NCI-H2107 treated with DMSO at 0.1 percent for 48 hours (cell line): ENCODE results near the gene ACER3.
"Not testable (repeated sequence)": the region's sequence is repeated elsewhere in the genome, so short reads cannot be mapped to it uniquely, and the experiment has no call there.

Source experiments
- DNase-seq: peaks from one replicate; lab custom pipeline; 2025; ENCODE audit not compliant: unreplicated experiment; lab: John Stamatoyannopoulos, UW

ACER3 gene

GRCh38 chr11:76990628-76991027 lies 129.9 kb downstream of the ACER3 start:
- no peak for DNase-seq

DNA sequence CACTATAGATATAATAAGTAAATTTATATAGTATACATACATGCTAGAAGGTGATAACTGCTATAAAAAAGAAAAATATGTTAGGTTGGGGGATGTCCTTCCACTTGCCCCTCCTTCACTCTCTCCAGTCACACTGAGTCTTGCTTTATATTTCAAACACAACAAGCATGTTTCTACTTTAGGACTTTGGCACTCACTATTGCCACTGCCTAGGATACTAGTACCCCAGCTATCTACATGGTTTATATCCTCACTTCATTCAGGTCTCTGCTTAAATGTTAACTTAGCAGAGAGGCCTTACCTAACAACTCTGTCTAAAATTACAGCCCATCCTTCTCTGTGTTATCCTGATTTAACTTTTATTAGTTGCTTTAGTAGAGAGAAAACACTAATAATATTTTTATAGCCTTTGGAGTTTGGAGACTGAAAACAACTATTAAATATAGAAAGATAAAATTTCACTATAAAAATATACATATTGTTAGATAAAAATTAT lies 134.4 kb downstream of the ACER3 start:
- no peak for DNase-seq

- no peak for DNase-seq
Observed at GRCh38 chr11:76997512-76997911, 136.8 kb downstream of the ACER3 start.

- DNase-seq = no peak
Observed at GRCh38 chr11:76999597-76999996, 138.9 kb downstream of the ACER3 start.

- no peak for DNase-seq
Observed at GRCh38 chr11:77001613-77002012, 140.9 kb downstream of the ACER3 start.

DNA sequence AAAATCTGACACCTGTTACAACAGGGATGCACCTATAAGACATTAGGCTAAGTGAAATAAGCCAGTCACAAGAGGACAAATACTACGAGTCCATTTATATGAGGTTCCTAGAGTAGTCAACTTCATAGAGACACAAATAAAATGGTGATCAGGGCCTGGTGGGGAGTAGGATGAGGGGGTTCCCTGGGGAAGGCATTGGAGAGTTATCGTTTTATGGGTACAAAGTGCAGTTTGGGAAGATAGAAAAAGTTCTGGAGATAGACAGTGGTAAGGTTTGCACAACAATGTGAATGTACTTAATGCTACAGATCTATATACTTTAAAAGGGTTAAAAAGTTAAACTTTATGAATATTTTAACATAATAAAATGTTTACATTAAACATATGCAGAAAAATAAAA lies 142.1 kb downstream of the ACER3 start:
- DNase-seq = no peak

DNA sequence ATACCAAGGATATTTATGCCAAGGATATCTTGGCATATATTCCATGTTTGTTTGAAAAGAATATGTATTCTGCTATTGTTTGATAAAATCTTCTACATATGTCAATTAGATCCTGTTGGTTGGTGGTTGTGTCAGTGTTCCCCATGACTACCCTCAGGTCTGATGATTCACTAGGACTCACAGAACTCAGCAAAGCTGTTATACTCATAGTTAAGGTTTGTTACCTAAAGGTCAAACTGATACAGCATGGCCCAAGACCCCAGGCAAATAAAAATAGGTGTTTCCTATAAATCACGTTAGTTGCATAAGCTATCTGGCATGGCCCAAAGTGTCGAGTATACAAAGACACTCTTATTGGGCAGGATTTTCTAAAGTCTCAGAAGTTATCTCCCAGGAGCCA lies 143.2 kb downstream of the ACER3 start:
- DNase-seq = no peak

DNA sequence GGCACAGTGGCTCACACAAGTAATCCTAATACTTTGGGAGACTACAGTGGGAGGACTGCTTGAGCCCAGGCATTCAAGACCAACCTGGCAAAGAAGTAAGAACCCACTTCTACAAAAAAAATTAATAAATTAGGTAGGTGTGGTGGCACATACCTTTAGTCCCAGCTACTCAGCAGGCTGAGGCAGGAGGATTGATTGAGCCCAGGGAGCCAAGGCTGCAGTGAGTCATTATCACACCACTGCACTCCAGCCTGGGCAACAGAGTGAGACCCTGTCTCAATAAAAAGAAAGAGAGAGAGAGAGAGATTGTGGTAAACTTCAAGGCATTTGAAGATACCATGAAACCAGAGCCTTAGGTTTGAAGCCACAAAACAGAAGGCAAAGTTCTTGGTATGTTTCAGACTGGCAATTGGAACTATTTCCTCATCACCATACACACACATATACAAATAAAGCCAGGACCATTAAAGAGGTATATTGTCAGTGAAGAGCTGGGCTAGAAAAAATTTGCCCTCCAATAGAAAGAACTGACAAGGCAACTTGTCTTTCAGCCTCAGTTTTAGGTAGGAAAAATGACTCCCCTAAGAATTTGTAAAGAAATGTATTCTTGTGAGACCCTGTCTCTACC lies 148.9 kb downstream of the ACER3 start:
- DNase-seq = no peak

DNA sequence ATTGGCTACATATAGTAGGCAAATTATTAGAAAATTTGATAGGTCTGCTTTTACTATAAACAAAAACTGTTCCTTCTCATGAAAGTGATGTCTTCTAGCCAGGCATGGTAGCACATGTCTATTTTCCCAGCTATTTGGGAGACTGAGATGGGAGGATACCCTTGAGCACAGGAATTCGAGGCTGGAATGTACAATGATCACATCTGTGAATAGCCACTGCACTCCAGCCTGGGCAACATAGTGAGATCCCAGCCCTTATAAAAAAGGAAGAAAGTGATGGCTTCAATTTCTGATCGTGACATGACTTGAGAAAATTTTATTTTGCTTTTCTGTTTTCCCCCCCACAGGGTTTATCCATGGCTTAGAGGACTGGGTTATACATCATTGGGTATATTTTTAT lies 154.0 kb downstream of the ACER3 start:
- no peak for DNase-seq

GRCh38 chr11:77018396-77018924 lies 157.7 kb downstream of the ACER3 start:
- not testable (repeated sequence) for DNase-seq

- no peak for DNase-seq
Observed at GRCh38 chr11:77019976-77020595, 159.4 kb downstream of the ACER3 start.

GRCh38 chr11:77020734-77021133 lies 160.0 kb downstream of the ACER3 start:
- no peak for DNase-seq

GRCh38 chr11:77024745-77025144 lies 164.0 kb downstream of the ACER3 start:
- no peak for DNase-seq

- DNase-seq = no peak
Observed at GRCh38 chr11:77026221-77026620, 165.5 kb downstream of the ACER3 start.

DNA sequence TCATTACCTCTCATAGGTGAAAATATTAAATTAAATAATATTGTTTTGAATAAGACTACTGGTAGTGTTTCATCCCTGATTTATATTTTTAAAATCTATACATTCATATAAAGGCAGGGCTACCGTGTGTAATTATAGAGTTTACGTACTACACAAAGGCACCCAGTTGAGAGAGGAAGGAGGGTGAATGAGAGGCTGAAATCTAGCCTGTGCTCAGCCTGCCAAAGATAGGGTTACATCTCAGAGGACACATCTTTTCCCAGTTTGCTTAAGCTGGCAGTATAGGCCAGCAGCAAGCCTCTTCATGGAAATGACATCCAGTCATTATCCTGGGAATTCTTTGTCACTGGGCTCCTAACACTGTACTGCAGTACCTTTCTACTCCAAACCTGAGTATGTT lies 166.0 kb downstream of the ACER3 start:
- DNase-seq = peak; percentile 30

DNA sequence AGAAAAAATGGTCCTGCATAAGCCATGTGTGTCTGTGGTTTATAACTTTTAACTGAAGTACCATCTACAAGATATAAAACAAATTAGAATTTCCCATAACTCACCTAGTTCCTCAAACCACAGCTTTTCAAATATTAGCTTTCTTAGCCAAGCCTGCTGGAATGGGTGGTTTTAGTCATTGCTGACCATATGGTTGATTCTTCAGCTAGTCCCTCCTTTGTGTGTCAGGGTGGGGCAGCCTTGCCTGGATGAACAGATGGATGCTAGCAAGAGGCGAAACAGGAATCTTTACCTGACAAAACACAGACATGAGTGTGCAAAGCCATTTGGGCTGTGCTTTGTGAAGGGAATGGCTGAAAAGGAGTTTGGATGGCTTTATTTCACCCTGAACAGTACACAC lies 166.6 kb downstream of the ACER3 start:
- DNase-seq = no peak

DNA sequence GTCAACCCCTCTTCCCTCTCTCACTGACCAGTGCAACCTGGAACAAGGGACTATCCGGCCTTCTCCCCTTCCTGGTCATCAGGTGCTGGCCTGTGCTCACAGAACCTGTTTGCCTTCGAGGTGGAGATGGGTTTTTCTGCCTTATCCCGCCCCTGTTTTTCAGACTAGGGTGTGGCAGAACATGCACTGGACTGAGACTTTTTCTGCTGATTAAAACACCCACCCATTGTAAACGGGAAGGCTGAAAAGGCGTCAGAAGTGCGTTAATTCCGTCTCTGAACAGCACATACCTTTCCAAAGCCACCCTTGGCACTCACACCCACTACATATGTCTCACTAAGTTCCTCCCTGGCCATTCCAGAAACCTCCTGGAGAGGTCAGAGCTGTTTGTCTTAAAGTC lies 169.1 kb downstream of the ACER3 start:
- DNase-seq = no peak

GRCh38 chr11:77030834-77031414 lies 170.2 kb downstream of the ACER3 start:
- DNase-seq = no peak

DNA sequence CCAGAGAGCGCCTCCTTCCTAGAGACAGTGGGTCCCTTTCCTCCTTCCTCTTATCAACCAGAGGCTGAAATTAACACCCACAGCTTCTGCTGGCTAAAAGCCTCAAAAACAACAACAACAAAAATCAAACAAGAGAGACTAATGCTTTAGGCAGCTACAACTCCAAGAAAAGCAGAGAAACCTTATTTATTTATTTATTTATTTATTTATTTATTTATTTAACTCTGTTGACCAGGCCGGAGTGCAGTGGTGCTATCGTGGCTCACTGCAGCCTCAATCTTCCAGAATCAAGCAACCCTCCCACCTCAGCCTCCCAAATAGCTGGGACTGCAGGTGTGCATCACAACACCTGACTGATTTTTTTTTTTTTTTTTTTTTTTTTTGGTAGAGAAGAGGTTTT lies 170.9 kb downstream of the ACER3 start:
- no peak for DNase-seq

DNA sequence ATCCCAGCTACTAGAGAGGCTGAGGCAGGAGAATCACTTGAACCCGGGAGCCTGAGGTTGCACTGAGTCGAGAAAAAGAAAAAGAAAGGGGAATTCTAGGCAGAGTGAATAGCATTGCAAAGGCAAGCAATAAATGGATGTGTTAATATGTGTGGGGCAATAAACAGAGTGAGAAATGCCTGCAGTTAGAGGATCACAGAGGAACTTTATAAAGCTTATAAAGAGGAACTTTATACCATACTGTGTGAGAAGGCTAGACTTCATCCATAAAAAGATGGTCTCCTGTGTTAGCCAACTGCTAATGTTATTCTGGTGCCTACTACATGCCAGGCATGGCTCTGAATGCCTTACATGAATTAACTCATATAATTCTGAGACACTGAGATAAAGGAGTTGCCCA lies 174.3 kb downstream of the ACER3 start:
- no peak for DNase-seq

- no peak for DNase-seq
Observed at GRCh38 chr11:77035580-77035979, 174.9 kb downstream of the ACER3 start.

GRCh38 chr11:77036398-77036797 lies 175.7 kb downstream of the ACER3 start:
- no peak for DNase-seq
